Esophagus mucosa (tissue), 1 donor: Measurements from ENCODE around the gene P2RY2. TPM values are rescaled to one million over a fixed set of nuclear protein-coding genes. Genes with fewer than 3 reads are reported as not detected.
A peak's percentile ranks its signal among the peaks of the same experiment; 100 is the strongest.

Source experiments
- ATAC-seq: fragments of 200-7000 bp; cut with Tn5 transposase; one replicate; pipeline ENCODE4 v1.9.1; 2020
- total RNA-seq: library from RNA; stranded (reverse); gene quantifications from one replicate; pipeline ENCODE4 v1.2.4, GENCODE V29; 2023
- donor health status: DM: yes; HTN: yes; CAD: no.

Gene P2RY2
- total RNA-seq, 1 donor from 2014 or later = 44.3 TPM

GRCh38 chr11:73206801-73207200 lies 11.3 kb upstream of the P2RY2 start:
- no peak for ATAC-seq

- ATAC-seq = no peak
Measured at GRCh38 chr11:73209892-73210291, 8.2 kb upstream of the P2RY2 start.

GRCh38 chr11:73210916-73211667 lies 7.0 kb upstream of the P2RY2 start:
- no peak for ATAC-seq

- ATAC-seq = no peak
Measured at GRCh38 chr11:73213196-73214143, 4.6 kb upstream of the P2RY2 start.

- no peak for ATAC-seq
Measured at GRCh38 chr11:73215191-73216134, 2.6 kb upstream of the P2RY2 start.

GRCh38 chr11:73216465-73216864 lies 1.6 kb upstream of the P2RY2 start:
- no peak for ATAC-seq

GRCh38 chr11:73217131-73217809 lies 811 bp upstream of the P2RY2 start:
- ATAC-seq = peak; percentile 10

- no peak for ATAC-seq
Measured at GRCh38 chr11:73217810-73218105, 323 bp upstream of the P2RY2 start.

- ATAC-seq = no peak
Measured at GRCh38 chr11:73218830-73219215, 742 bp downstream of the P2RY2 start.

- ATAC-seq = no peak
Measured at GRCh38 chr11:73219396-73220285, 1.6 kb downstream of the P2RY2 start.

GRCh38 chr11:73221451-73221850 lies 3.4 kb downstream of the P2RY2 start:
- ATAC-seq = no peak

- no peak for ATAC-seq
Measured at GRCh38 chr11:73221996-73222395, 3.9 kb downstream of the P2RY2 start.

GRCh38 chr11:73223998-73224730 lies 6.1 kb downstream of the P2RY2 start:
- no peak for ATAC-seq

GRCh38 chr11:73225001-73225686 lies 7.1 kb downstream of the P2RY2 start:
- ATAC-seq = no peak

GRCh38 chr11:73225851-73226250 lies 7.8 kb downstream of the P2RY2 start:
- ATAC-seq = no peak

- no peak for ATAC-seq
Measured at GRCh38 chr11:73226297-73227006, 8.4 kb downstream of the P2RY2 start.

- peak; percentile 91 for ATAC-seq
Measured at GRCh38 chr11:73227571-73228211, 9.6 kb downstream of the P2RY2 start.
